ENCODE measurements around the gene PRRX2. TPM values are rescaled to one million over a fixed set of nuclear protein-coding genes. Genes with fewer than 3 reads are reported as not detected.

The PRRX2 gene
- polyA plus RNA-seq (2012; ENCODE audit: insufficient read length, low read depth): not detected

DNA sequence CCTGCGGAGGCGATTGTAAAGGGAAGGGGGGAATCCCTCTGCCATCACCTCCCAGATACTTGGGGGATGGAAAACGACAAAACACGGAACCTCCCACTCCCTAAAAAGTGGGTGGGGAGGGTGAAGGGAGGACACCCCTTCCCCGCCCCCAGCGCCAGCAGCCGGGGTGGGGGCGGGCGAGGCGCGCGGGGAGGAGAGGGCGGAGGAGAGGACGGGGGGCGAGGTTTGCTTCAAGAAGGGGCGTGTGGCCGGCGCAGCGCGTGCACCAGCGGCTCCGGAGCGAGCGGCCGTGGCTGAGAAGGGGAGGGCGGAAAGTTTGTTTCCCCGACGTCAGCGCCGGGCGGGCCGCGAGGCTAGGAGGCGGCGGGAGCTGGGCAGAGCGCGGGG is at the start of gene PRRX2:
Gene PRRX2 (plus strand): TSS at position 259 of the 387 bp plus-strand sequence. CDS start 221 bp downstream, outside the sequence.
- TF ChIP-seq, protein P1, sequence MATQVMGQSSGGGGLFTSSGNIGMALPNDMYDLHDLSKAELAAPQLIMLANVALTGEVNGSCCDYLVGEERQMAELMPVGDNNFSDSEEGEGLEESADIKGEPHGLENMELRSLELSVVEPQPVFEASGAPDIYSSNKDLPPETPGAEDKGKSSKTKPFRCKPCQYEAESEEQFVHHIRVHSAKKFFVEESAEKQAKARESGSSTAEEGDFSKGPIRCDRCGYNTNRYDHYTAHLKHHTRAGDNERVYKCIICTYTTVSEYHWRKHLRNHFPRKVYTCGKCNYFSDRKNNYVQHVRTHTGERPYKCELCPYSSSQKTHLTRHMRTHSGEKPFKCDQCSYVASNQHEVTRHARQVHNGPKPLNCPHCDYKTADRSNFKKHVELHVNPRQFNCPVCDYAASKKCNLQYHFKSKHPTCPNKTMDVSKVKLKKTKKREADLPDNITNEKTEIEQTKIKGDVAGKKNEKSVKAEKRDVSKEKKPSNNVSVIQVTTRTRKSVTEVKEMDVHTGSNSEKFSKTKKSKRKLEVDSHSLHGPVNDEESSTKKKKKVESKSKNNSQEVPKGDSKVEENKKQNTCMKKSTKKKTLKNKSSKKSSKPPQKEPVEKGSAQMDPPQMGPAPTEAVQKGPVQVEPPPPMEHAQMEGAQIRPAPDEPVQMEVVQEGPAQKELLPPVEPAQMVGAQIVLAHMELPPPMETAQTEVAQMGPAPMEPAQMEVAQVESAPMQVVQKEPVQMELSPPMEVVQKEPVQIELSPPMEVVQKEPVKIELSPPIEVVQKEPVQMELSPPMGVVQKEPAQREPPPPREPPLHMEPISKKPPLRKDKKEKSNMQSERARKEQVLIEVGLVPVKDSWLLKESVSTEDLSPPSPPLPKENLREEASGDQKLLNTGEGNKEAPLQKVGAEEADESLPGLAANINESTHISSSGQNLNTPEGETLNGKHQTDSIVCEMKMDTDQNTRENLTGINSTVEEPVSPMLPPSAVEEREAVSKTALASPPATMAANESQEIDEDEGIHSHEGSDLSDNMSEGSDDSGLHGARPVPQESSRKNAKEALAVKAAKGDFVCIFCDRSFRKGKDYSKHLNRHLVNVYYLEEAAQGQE (IDR thresholded peaks at IDR 0.05; ENCODE audit: insufficient read depth in 1 of 2, low read depth in 2 of 2, low read length in 2 of 2): no peak
- TF ChIP-seq TAF1 (IDR thresholded peaks at IDR 0.05; ENCODE audit: borderline replicate concordance, insufficient read depth, low read length): no peak
- no peak for TF ChIP-seq POLR2AphosphoS5 (IDR thresholded peaks at IDR 0.05; ENCODE audit: low read depth, low read length)
- TF ChIP-seq FOXP2 (optimal IDR thresholded peaks at IDR 0.05; ENCODE audit: borderline replicate concordance, extremely low read depth, extremely low read length, insufficient read depth): no peak
- no peak for TF ChIP-seq SIN3A (IDR thresholded peaks at IDR 0.05; ENCODE audit: borderline replicate concordance, insufficient read depth, low read length)

DNA sequence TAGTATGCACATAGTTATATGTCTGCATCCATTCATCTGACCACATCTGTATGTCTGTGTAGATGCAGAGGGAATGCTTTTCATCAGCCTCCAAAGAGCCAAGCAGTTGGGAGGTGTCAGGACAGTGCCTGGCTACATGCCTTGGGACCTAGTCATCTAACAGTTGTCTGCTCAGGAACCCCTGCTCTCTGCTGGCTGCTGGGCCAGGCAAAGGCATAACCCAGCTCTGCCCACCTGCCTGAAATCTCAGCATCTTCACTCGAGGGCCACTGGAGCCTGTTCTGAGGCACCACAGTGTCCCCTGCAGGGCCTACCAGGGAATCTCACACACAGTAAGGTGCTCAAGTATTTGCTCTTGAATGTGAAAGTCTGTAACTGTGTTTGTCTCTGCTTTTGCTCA is 48.3 kb upstream of the PRRX2 start:
- TF ChIP-seq FOXP2 (optimal IDR thresholded peaks at IDR 0.05; ENCODE audit: borderline replicate concordance, extremely low read depth, extremely low read length, insufficient read depth) (no peak), POLR2AphosphoS5 (IDR thresholded peaks at IDR 0.05; ENCODE audit: low read depth, low read length) (no peak), TAF1 (IDR thresholded peaks at IDR 0.05; ENCODE audit: borderline replicate concordance, insufficient read depth, low read length) (no peak), SIN3A (IDR thresholded peaks at IDR 0.05; ENCODE audit: borderline replicate concordance, insufficient read depth, low read length) (no peak)
- TF ChIP-seq, protein P1 (IDR thresholded peaks at IDR 0.05; ENCODE audit: insufficient read depth in 1 of 2, low read depth in 2 of 2, low read length in 2 of 2): no peak

DNA sequence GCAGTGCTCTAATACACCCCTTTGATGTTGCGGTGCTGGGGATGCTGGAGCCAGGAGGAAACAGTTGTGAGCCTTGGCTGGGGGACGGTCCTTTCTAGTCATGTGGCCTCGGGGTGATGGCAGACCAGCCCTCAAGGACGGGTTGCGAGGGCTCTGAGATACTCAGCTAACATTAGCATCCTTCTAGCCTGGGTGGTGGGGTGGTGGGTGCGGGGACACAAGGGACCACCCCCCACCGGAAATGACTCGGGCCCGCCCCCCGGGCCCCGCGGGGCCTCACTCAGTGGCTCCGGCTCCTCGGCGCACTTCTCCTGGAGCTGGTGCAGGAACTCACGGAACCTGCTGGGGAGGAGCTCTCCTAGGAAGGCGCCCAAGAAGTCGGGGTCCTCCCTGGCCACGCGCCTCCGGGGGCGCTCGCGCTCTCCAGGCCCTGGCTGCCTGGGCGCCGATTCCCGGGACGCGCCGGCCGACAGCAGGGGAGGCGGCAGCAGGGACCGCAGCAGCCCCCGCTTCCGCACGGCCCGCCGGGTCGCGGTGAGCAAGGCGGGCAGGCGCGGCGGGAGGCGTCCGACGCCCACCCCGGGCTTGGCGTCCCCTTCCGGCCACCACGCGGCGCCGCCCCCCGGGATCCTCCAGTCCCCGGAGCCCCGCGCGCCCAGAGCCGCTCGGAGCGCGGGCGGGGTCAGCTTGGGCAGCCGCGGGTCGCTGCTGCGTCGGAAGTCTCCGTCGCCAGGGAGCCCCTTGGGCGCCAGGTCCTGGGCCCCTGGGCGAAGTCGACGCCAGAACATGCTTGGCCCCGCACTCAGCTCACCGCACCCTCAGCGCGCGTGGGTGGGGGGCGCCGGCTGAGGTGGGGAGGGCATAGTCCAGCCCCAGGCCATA is 45.4 kb upstream of the PRRX2 start:
- TF ChIP-seq FOXP2 (optimal IDR thresholded peaks at IDR 0.05; ENCODE audit: borderline replicate concordance, extremely low read depth, extremely low read length, insufficient read depth) (no peak), POLR2AphosphoS5 (IDR thresholded peaks at IDR 0.05; ENCODE audit: low read depth, low read length) (no peak), SIN3A (IDR thresholded peaks at IDR 0.05; ENCODE audit: borderline replicate concordance, insufficient read depth, low read length) (no peak), TAF1 (IDR thresholded peaks at IDR 0.05; ENCODE audit: borderline replicate concordance, insufficient read depth, low read length) (no peak)
- TF ChIP-seq, protein P1 (IDR thresholded peaks at IDR 0.05; ENCODE audit: insufficient read depth in 1 of 2, low read depth in 2 of 2, low read length in 2 of 2): no peak

DNA sequence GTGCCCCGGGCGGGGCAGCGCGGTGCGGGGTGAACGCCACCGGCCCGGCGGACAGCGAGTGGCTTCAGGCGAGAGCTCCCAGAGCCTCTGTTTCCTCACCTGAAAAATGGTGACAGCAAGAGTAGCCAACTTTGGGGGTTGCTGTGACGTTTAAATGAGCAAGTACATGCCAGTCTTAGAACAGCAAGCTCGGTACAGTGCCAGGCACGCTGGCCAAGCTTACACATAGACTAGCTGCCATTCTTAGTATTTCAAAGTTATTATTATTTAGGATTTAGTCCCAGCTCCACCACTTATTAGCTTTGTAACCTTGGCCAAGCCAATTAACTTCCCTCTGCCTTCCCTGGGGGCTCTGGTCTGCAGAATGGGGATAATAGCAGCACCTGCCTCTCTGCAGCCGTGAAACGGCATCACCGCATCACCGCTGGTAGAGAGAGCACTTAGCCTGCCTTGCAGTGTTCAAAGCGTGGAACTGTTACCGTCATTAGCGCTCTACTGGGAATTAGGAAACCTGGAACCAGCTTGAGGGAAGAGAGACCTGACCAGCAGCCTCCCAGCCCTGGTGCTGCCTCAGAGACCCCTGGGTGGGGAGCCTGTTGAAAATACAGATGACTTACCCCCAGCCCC is 44.7 kb upstream of the PRRX2 start, which contains the start of gene C9orf50:
Gene C9orf50 (minus strand): TSS at position 433 of the 627 bp plus-strand sequence. CDS start 527 bp downstream, outside the sequence.
- TF ChIP-seq FOXP2 (optimal IDR thresholded peaks at IDR 0.05; ENCODE audit: borderline replicate concordance, extremely low read depth, extremely low read length, insufficient read depth) (no peak), POLR2AphosphoS5 (IDR thresholded peaks at IDR 0.05; ENCODE audit: low read depth, low read length) (no peak), TAF1 (IDR thresholded peaks at IDR 0.05; ENCODE audit: borderline replicate concordance, insufficient read depth, low read length) (no peak), SIN3A (IDR thresholded peaks at IDR 0.05; ENCODE audit: borderline replicate concordance, insufficient read depth, low read length) (no peak)
- TF ChIP-seq, protein P1 (IDR thresholded peaks at IDR 0.05; ENCODE audit: insufficient read depth in 1 of 2, low read depth in 2 of 2, low read length in 2 of 2): no peak

All from PFSK-1 (cell line).